ACHN (cell line): ENCODE data around the gene PLXDC1.

ENCODE experiments used
- DNase-seq: peaks from one replicate; pipeline ENCODE4 v3.0.0-alpha.2; 2015
- in situ Hi-C: cut with HindIII; loops from 2 replicates; pipeline ENCODE4 v1.10.0; 2017; ENCODE audit warnings: low sequenced_read_pairs, low pct_ligation_motif_present, low pct_unique_long_range_greater_than_20kb

PLXDC1 gene

DNA sequence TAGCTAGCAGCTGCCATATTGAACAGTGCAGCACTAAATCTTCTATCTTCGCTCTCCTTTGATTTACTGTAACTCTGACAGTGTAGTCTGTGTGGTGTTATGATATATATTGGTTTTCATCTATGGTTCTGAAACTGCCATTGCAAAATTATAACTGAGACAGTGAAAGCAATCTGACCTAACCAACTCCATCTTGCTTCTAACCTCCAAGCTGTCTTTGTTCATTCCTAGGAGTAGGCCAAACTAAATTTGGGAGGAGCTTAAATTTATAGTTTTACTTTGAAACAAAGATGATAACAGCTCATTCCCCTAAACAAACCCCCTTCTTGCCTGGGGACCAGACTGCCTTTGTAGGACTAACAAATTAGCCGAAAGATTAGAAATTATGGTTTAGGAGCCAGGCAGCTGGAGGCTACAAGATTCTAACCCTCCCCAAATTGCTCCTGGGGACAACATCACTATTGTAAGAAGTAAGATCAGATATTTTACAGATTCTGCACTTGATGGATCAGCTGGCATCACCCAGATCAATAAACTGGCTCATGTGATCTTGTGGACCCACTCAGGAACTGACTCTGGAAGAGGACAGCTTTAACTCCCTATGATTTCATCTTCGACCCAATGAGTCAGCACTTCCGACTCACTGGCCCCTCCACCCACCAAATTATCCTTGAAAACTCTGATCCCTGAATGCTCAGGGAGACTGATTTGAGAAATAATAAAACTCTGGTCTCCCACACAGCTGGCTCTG is 137.2 kb downstream of the PLXDC1 start:
- in situ Hi-C loops, result no loop called here
- DNase-seq, result peak; percentile 19
